Adipose tissue (tissue), 3 donors: ENCODE data around the gene KCNB1. TPM values are rescaled to one million over a fixed set of nuclear protein-coding genes. Genes with fewer than 3 reads are reported as not detected.
"Not testable (repeated sequence)": the region's sequence is repeated elsewhere in the genome, so short reads cannot be mapped to it uniquely, and the experiment has no call there.

Experiments
- H3K27ac ChIP-seq: one replicate; pipeline ENCODE4 v1.5.1; 2013; ENCODE audit warnings: low read depth, low read length
- WGBS, 3 donors: extraction: QIAGEN DNeasy Blood & Tissue Kit; methylation state at CpG; one replicate each; pipeline ENCODE4 v1.1.7; 2013; 5-methylcytosine and 5-hydroxymethylcytosine counted together
- polyA plus RNA-seq, 3 donors: library from polyadenylated mRNA; stranded (reverse); fragments of 200-250 nt; gene quantifications; one replicate each; pipeline ENCODE4 v1.2.3, GENCODE V29; 2013
- donor health status: healthy with polysubstance abuse.
- donor health status: Bipolar disorder and iron deficiency.
- donor health status: healthy.

KCNB1 gene
- polyA plus RNA-seq, 3 donors: 0.64 to 4.2 (median 1.3) TPM

DNA sequence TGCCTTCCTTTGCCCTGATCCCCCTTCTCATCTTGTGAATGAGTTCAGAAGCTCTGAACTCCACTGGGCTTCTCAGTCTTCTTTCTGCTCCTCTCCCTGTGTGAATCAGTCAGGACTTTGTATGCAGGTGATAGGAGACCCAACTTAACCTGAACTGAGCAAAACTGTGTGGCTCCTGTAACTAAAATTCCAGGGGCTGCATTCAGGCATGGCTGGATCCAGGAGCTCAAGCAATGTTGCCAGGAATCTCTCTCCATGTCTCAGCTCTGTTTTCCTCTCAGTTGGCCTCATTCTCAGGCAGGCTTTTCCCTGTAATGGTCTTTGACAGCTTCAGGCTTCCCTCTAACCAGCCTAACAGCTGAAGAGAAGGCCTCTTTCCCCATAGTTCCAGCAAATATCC is 153.7 kb downstream of the KCNB1 start:
- no peak overlapping the region for H3K27ac ChIP-seq

- WGBS, 3 donors: 46 to 49% (median 49%) methylated on average over 10 of the region's 10 CpGs
- no peak overlapping the region for H3K27ac ChIP-seq
These were observed 156.4 kb downstream of the KCNB1 start for GRCh38 chr20:49326026-49326425.

DNA sequence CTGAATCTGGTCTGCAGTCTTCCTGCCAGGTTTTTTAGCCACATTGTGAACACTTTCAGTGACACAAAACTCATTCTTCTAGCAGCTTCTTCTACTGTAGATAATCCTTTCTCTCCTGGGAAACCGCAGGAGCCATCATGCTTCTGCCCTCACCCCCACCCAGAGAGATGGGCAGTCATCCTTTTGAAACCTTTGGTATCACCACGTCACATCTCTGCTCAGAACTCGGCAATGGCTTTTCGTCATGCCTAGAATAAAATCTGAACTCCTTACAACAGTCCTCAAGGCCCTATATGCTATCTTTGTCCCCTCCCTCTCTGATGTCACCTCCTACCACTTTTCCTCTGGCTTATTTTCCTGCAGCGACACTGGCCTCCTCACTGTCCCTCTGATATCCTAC is 158.2 kb downstream of the KCNB1 start:
- WGBS, 3 donors: 89 to 91% (median 89%) methylated on average over 5 of the region's 5 CpGs
- H3K27ac ChIP-seq: no peak overlapping the region

DNA sequence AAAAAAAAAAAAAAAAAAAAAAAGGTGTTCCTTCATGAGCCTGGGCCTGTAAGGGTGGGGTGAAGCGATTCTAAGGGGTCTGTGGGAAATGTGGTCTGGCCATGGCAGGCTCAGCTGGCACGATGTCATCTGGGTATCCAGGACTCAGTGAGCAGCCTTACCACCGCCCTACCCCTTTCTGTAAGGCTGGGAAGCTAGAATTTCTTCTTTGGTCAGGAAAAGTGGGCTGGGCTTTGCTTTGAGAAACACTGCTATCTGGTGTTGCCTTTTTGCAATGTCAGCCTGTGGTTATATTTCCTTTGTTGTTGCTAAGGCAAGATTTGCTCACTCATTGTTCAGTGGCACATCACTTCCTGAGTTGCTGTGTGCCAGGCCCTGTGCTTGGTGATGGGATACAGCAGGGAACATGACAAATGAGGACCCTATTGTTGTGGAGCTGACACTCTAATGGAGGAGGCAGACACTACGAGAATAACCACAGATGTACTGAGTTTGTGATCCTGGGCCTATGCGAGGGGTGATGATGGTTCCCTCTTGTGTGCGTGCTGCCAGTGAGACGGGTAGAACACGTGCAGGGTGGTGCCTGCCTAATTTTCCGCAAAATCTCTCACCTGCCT is 158.7 kb downstream of the KCNB1 start:
- H3K27ac ChIP-seq: no peak overlapping the region
- 41 to 58% (median 48%) methylated on average over 9 of the region's 9 CpGs for WGBS, 3 donors

DNA sequence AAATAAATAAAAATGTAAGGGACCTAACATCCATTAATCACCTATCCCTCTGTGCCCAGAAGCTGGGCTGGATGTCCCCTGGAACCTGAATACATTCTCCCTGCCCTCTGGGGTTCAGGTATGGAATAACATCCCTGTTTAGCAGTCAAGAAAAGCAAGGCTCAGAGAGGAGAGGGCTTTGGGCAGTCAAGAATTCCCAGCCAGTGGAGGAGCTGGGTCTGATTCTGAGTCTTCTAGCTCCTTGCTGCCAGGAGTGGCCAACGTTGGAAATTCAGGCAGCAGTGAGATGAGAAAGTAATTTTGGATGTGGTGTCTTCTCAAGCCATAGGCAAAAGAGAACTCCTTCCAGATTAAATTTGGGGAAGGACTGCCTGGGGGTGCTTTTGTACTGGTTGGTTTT is 162.0 kb downstream of the KCNB1 start:
- no peak overlapping the region for H3K27ac ChIP-seq
- WGBS, 3 donors: 4 to 6% (median 4%) methylated on average over 1 of the region's 1 CpG

DNA sequence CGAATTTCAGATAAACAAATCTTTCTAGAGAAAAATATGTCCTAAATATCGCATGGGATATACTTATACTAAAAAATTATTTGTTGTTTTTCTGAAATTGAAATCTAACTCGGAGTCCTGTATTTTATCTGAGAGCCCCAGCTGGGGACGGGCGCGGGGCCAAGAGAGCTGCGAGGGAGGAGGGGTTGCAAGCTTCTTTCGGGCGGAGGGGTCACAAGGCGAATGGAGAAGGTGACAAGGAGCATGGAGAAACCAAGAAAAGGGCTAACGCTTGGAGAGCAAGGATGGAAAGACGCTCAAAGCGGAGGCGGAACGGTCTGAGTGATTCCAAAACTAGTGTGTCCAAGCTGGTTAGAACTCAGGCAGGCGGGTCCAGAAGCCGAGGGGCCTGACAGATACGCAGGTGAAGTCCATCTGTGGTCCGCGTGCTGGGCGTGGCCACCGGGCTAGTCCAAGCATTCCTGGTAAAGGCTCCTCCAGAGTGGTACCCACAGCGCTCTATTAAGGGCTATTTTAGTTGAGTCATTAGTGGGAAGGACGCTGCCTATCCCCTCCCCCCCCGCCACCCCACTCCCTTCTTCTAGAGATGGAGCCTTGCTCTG is 163.2 kb downstream of the KCNB1 start:
- H3K27ac ChIP-seq: no peak overlapping the region
- 11 to 18% (median 18%) methylated on average over 25 of the region's 25 CpGs for WGBS, 3 donors

DNA sequence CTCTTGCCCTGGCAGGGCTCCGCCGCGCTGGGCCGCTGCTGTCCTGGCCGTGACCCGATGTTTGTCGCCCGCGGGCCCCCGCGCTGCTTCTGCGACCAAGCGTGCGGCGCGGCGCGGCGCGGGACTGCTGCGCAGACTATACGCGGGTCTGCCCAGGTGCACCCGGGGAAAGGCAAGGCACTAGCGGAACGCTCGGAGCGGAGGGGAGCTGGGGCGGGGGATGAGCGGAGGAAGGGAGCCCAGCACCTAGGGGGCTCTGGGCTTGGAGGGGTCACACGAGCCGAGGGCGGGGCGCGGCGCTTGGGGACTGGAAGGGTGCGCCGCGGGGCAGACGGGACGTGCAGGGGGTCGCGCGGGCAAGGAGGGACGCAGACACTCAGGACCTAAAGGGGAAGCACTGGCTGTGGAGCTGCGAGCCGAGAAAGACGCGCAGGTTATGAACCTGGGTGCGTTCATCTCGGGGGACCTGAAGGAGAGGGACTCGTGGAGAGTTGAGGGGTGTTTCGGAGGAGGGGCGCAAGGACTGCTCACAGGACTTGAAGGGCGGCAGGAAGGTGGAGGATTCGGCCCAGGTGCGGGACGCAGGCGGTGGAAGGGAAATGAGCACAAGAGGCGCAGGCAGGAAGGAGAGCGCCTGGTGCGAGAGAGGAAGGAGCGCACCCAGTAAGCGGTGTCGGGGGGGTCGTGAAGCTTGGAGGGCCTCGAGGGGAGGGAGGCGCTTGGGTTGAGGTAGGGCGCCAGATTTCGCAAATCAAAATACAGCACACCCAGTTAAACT is 163.8 kb downstream of the KCNB1 start:
- WGBS, 3 donors: 1 to 2% (median 1%) methylated on average over 62 to 70 of the region's 70 CpGs
- H3K27ac ChIP-seq: no peak overlapping the region

DNA sequence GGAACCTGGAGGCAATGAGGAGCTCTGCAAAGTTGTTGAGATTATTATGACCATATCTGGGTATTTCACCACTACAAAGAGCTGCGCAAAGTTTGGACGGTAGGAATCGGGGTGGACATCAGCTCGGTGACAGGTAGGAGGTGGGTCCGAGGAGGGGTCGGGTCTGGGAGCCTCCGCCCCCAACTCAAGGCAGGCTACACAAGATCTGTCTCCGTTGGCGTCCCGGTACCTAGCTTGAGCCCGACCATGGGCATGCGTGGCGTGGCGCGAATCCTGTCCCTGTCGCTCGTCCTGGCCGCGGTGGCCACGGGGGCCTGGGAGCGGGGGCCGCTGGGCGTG is 164.4 kb downstream of the KCNB1 start:
- H3K27ac ChIP-seq: no peak overlapping the region
- 6 to 7% (median 6%) methylated on average over 23 of the region's 23 CpGs for whole genome bisulfite sequencing, 3 donors

GRCh38 chr20:49316704-49317103 is 165.8 kb downstream of the KCNB1 start:
- H3K27ac ChIP-seq: no peak overlapping the region
- WGBS, 3 donors: 64 to 86% (median 82%) methylated on average over 2 of the region's 2 CpGs

DNA sequence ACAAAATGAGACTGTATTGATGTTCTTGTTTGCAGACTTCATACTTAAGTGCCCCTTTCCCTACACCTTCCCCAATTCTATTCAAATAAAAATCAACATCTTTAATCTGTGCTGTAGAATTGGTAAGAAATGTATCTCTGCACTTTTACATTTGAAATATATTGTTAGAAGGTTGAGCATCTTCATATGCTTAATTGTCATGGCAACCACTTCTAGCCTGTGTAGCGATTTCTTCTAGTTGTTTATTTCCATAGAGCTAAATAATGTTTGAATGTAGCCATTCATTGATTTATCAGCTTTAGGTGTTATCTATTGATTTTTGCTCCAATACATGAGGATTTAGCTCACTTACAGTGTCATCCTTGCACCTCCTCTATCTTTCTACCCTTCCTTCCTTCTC is 166.9 kb downstream of the KCNB1 start:
- no peak overlapping the region for H3K27ac ChIP-seq
- 60 to 83% (median 70%) methylated on average over 1 of the region's 1 CpG for WGBS, 3 donors

- H3K27ac ChIP-seq: not testable (repeated sequence)
- 51 to 83% (median 79%) methylated on average over 2 of the region's 2 CpGs for WGBS, 3 donors
These were observed 168.4 kb downstream of the KCNB1 start for GRCh38 chr20:49314052-49314451.

Other genes with a start within 250 kb of the KCNB1 start
- gene ZNFX1, start 204.6 kb downstream of the KCNB1 start, polyA plus RNA-seq: 10 to 100 TPM in 2 of 3 donors, 1 to 10 TPM in 1; 5.1 to 16.3 (median 10.7) TPM
- 10 to 100 TPM in 2 of 3 donors, 1 to 10 TPM in 1; 2.0 to 79.7 (median 15.9) TPM for gene PTGIS, start 85.5 kb upstream of the KCNB1 start, polyA plus RNA-seq
- gene B4GALT5, start 231.2 kb upstream of the KCNB1 start, polyA plus RNA-seq: 10 to 100 TPM in 2 of 3 donors, 1 to 10 TPM in 1; 8.7 to 48.2 (median 22.7) TPM